ENCODE measurements around the gene C1QTNF1.

Gene C1QTNF1

GRCh38 chr17:79087428-79088143 lies 63.6 kb downstream of the C1QTNF1 start:
- TF ChIP-seq RAD21 (IDR thresholded peaks at IDR 0.05; ENCODE audit: low read depth) (peak; percentile 92), USF1 (IDR thresholded peaks at IDR 0.05) (no peak)

- TF ChIP-seq TEAD4 (IDR thresholded peaks at IDR 0.05) (no peak), ZBTB7A (IDR thresholded peaks at IDR 0.05; ENCODE audit: low read depth) (no peak), CREB1 (IDR thresholded peaks at IDR 0.05; ENCODE audit: low read depth) (no peak), CEBPB (IDR thresholded peaks at IDR 0.05) (no peak), TAF1 (IDR thresholded peaks at IDR 0.05; ENCODE audit: low read depth) (no peak), MAX (IDR thresholded peaks at IDR 0.05) (no peak), USF1 (IDR thresholded peaks at IDR 0.05) (no peak), EGR1 (IDR thresholded peaks at IDR 0.05) (no peak), RAD21 (IDR thresholded peaks at IDR 0.05; ENCODE audit: low read depth) (no peak)
Measured at GRCh38 chr17:79088247-79088996, 64.5 kb downstream of the C1QTNF1 start.

- TF ChIP-seq TAF1 (IDR thresholded peaks at IDR 0.05; ENCODE audit: low read depth) (no peak), NFIC (IDR thresholded peaks at IDR 0.05) (no peak), FOXM1 (IDR thresholded peaks at IDR 0.05; ENCODE audit: borderline replicate concordance, low read depth) (no peak), CEBPB (IDR thresholded peaks at IDR 0.05) (no peak), ZBTB7A (IDR thresholded peaks at IDR 0.05; ENCODE audit: low read depth) (no peak), EP300 (IDR thresholded peaks at IDR 0.05; ENCODE audit: borderline replicate concordance) (no peak), EGR1 (IDR thresholded peaks at IDR 0.05) (no peak), CREB1 (IDR thresholded peaks at IDR 0.05; ENCODE audit: low read depth) (no peak), TEAD4 (IDR thresholded peaks at IDR 0.05) (no peak), RAD21 (IDR thresholded peaks at IDR 0.05; ENCODE audit: low read depth) (no peak), TCF12 (IDR thresholded peaks at IDR 0.05; ENCODE audit: low read depth) (no peak), USF1 (IDR thresholded peaks at IDR 0.05) (no peak), YY1 (IDR thresholded peaks at IDR 0.05; ENCODE audit: low read depth) (no peak), REST (IDR thresholded peaks at IDR 0.05; ENCODE audit: low read depth) (no peak), MAX (IDR thresholded peaks at IDR 0.05) (no peak)
Measured at GRCh38 chr17:79088997-79089328, 65.0 kb downstream of the C1QTNF1 start.

GRCh38 chr17:79089720-79090442 lies 65.9 kb downstream of the C1QTNF1 start:
- TF ChIP-seq TAF1 (IDR thresholded peaks at IDR 0.05; ENCODE audit: low read depth) (no peak), FOXM1 (IDR thresholded peaks at IDR 0.05; ENCODE audit: borderline replicate concordance, low read depth) (no peak), USF1 (IDR thresholded peaks at IDR 0.05) (no peak), CEBPB (IDR thresholded peaks at IDR 0.05) (no peak), REST (IDR thresholded peaks at IDR 0.05; ENCODE audit: low read depth) (peak; percentile 65)

Measured in Ishikawa (cell line).